ENCODE data around the gene LRRC4. TPM values are rescaled to one million over a fixed set of nuclear protein-coding genes. Genes with fewer than 3 reads are reported as not detected.

Gene LRRC4
- total RNA-seq, 2 donors from 2014 or later: 0.51 TPM; not detected in 1

DNA sequence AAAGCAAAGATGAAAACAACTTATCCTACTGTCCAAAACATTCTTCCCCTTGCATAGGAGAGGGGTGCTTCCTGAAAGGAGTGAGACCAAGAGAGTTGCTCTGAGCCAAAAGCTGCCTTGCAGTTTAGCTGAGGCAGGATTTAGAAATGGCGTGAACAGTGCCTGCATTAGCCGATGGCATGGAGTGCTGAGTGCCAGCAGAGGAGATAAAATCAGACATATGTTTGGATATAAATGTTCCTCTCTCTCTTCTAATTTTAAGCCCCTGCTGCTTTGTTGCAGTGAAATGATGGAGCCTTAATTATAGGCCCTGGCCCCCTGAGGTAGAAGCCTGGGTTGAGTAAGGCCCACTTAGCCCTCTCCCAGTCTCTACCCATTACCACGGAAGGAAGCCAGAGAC is 7.1 kb downstream of the LRRC4 start:
- Mint-ChIP-seq H3K27ac (no peak overlapping the region), H3K36me3 (peaks cover 6 to 12% of the 10 kb centered on the region in 2 donors), H3K9me3 (no peaks in the 10 kb centered on the region)
- ATAC-seq (no peak), DNase-seq (ENCODE audit: low spot score in 2 of 2) (no peak)

DNA sequence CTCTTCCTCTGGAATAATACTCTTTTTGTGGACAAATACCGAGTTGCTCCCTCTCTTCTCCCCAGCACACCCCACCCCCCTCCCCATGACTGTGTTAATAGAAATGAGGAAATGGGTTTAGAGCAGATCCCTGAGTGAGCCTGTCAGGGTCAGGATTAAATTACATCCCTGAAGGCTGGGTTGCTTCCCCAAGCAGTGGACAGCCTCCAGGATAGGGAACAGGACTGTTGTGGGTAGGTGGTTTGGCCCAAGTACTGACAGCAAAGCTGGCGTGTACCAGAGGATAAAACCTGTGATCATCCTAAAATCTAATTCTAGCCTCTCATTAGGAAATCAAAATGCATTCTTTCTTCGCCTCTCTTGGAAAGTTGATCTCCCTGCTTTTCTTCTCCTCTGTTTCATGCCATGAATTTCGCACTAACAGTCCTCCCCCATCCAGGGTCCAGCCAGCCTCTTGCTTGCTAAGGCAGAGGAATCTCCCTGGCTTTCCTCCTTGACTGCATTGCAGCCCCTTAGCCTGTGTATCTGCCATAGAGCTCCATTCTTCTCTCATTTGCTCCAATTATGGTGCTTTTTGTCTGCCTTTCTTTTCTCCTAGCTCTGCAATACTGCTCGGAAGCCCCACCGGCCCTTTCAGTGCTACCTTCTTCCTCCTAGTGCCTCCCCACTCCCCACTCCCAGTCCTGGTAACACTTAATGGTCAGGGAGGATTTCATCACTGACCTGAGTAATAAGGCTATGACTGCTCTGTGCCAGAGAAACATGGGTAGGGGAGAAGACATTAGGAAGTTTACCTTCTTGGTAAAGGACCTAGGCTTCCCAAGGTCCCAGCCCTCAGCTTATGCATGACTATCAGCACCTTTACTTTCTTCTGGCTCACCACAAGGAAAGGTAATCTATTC is 8.4 kb downstream of the LRRC4 start:
- Mint-ChIP-seq H3K9me3 (no peaks in the 10 kb centered on the region), H3K36me3 (peaks cover 0 to 6% of the 10 kb centered on the region in 2 donors), H3K27ac (no peak overlapping the region)
- DNase-seq (ENCODE audit: low spot score in 2 of 2) (no peak), ATAC-seq (no peak)

DNA sequence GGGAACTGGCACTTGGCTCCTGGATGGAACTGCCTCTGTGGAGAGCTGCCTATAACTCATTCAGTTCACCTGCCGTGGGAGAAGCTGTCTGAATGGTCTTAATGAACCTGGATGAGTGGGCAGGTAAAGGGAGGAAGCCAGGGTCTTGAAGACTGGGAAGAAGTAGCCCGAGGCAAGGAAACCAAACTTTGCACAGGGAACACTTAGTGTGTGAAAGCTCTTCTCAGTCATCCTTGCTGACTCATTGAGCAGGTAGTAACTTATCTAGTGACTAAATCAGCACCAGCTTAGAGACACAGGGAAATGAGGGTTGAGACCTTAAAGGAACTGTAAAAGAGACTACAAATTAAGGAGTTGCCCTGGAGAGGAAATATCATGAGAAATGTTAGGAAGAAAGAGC is 9.9 kb downstream of the LRRC4 start:
- Mint-ChIP-seq H3K36me3 (peaks cover 0 to 6% of the 10 kb centered on the region in 2 donors), H3K27ac (peak overlapping the region in 1 of 2 donors; percentile 26), H3K9me3 (no peaks in the 10 kb centered on the region)
- ATAC-seq (peak; percentile 32 to 43), DNase-seq (ENCODE audit: low spot score in 2 of 2) (no peak)

DNA sequence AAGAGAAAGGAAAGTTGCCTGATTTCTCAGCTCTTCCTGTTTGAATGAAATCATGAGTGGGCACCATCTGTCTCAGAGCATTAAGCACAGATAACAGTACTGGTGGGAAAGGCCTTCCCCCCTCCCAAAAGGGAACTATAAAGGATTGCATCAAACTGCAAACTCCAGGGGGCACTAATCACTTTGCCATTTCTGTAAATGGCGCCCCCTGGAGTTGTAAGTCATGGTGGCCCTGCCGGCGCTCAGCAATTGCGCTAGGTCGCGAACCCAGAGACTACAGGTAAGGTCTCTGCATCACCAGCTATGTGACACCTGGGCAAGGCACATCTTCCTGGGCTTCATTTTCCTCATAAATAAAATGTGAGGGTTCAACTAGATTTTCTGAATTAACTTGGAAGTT is 11.1 kb downstream of the LRRC4 start:
- ATAC-seq: peak in 1 of 2 donors; percentile 35
- Mint-ChIP-seq H3K27ac (no peak overlapping the region), H3K9me3 (no peaks in the 10 kb centered on the region), H3K36me3 (peaks cover 0 to 6% of the 10 kb centered on the region in 2 donors)
- peak in 1 of 2 donors; percentile 47 for DNase-seq (ENCODE audit: low spot score in 2 of 2)

DNA sequence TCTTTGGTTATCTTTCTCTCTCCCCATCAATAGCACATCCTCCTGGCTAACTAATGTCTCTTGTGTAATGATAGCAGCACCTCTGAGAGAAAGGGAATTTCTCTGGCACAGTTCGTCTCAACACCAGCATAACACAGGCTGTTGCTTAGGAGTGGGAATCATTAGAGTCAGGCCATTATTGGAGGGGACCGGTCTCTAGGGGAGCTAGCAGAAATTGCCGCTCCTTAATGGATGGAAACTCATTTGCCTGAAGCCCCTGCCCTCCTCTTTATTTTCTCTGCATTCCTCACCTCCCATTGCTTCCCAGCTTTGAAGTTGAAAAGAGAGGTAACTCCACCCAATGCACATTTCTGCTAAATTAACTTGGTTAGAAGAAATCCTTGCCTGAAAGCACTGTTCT is 11.9 kb downstream of the LRRC4 start:
- no peak for DNase-seq (ENCODE audit: low spot score in 2 of 2)
- Mint-ChIP-seq H3K9me3 (no peaks in the 10 kb centered on the region), H3K27ac (no peak overlapping the region), H3K36me3 (peaks cover 0 to 6% of the 10 kb centered on the region in 2 donors)
- no peak for ATAC-seq

DNA sequence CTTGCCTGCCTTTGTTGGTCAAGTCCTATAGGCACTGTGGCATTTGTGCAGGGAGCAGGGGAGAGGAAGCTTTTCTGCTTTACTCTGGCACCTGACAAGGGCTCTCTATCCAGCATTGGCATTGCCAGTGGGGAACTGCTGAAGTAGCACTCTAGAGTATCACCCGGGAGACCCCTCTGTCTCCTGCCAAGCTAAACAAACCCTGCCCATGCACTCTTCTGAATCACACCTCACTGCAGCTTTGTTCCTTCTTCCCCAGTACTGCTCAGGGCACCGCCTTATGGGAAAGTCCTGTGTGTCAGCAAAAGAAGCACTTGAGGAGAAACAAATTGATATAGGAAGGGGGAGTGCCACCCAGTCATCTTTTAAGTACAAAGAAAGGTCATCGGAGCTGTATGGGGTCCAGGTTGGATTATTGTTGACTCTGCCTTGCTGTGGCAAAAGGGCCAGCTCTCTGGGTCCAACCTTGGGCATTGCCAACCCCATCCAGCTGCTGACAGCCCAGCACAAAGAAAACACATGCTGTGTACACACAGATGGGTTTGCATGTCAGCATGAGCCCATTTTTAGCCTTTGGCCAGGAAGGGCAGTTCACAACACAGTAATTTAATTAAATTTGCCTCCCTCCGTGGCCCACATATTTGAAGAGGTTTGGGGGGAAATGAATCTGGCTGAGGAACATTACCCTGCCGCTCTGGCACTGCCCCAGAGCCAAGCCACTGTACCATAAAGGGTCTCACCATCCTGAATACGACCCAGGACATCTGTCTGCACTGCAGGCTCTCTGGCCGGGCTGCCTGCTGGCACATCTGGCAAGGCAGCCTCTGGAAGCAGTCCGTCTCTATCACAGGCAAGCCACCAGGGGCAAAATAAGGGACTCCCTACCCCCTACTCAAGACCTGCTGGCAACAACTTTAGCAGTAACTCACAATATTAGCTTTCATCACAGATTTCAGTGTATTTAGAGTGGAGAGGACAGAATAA is 13.1 kb downstream of the LRRC4 start:
- H3K9me3 Mint-ChIP-seq: no peaks in the 10 kb centered on the region
- H3K36me3 Mint-ChIP-seq: peaks cover 0 to 6% of the 10 kb centered on the region in 2 donors
- no peak for ATAC-seq
- no peak for DNase-seq (ENCODE audit: low spot score in 2 of 2)
- no peak overlapping the region for H3K27ac Mint-ChIP-seq

DNA sequence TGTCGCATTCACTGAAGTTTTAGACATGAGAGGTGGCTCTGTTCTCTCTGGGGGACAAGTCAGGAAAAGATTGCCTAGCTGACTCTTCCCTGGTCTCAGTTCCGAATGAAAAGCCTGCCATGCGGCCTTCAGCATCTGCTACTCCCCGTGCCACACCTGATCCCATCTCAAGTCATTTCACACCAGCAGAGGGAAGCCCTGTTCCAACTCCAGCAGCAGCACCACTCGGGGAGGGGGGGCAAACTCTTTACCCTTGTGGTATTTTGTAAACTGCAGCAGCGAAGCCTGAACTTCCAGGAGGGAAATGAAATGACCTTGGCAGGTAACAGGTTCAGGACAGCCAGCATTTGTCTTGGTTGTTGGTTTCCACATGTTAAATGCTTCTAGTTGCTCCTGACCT is 13.8 kb downstream of the LRRC4 start:
- Mint-ChIP-seq H3K36me3 (peaks cover 0 to 6% of the 10 kb centered on the region in 2 donors), H3K27ac (no peak overlapping the region), H3K9me3 (no peaks in the 10 kb centered on the region)
- ATAC-seq: no peak
- DNase-seq (ENCODE audit: low spot score in 2 of 2): no peak

DNA sequence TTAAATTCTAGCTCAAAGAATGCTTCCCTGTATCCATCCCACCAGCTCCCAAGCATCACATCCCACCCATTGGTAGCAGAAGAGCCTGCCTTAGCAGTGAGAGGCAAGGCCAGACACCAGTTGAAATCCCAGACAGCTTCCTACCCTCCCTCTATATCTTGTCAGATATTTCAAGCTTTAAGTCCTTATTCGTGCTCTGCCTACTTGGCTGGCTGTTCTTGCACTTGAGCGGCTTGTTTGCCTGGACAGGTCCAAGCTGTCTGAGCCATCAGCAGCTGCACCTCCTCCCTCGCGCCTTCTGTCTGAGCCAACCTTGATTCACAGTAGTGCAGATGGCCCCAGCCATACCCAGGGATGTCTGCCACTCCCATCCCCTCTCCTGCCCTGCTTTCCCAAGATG is 16.4 kb downstream of the LRRC4 start:
- ATAC-seq (no peak), DNase-seq (ENCODE audit: low spot score in 2 of 2) (no peak)
- Mint-ChIP-seq H3K36me3 (no peaks in the 10 kb centered on the region), H3K27ac (peak overlapping the region in 1 of 2 donors; percentile 24), H3K9me3 (no peaks in the 10 kb centered on the region)

DNA sequence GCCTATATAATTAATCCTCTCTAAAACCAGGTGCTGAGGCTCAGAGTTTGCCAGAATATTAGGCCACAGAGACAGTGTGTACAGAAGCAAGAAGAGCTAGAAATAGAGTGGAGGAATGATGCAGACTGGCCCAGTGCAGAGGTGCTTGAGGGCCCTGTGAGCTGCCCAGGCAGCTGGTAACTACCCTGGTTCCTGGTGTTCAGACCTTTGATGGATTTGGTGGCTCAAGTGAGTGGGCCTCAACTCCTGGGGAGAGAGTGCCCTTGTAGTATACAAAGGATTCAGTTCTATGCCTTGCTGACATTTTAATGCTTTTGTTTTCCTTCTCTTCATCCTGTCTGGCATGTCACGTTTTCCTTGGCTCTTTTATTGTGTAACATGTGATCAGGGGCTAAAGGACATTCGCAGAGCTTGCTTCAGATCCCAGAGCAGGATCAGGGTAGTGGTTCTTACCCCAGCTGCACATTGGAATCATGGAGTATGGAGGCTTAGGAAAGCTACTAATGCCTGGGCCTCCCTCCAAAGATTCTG is 20.0 kb downstream of the LRRC4 start:
- H3K36me3 Mint-ChIP-seq: no peaks in the 10 kb centered on the region
- H3K9me3 Mint-ChIP-seq: no peaks in the 10 kb centered on the region
- ATAC-seq (no peak), DNase-seq (ENCODE audit: low spot score in 2 of 2) (no peak)
- peak overlapping the region in 1 of 2 donors; percentile 1 for H3K27ac Mint-ChIP-seq

DNA sequence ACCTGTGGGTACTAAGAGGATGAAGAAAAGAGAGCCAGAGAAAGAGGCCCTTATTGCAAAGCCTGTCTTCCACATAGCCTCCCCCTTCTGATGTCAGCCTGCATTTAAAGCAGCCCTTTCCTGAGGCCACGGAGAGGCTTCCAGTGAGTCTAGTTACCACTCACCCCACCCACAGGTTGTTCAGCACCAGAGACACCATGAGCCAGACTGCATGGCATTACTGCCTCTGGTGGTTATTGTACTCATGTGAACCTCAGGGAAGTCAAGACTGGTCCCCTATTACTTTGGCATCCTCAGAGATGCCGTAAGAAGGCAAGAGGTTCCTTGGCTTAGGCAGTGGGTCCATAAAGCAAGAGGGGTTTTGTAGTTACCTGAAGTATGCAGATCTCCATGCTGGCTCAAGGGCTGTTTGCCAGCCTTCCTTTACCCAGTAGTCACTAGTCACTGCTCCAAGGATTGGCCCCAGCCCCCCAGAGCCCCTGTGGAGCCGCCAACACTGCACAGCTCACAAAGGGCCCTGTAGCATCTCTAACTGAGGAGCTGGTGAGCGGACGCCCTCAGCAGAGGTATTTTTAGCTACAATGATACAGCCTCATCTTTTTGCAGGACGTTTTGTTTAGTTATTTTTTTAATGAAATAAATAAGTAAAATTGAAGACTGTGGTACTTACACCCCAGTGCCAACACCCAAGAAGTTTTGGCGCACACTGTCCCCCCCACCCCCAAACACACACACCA is 20.7 kb downstream of the LRRC4 start:
- H3K36me3 Mint-ChIP-seq: no peaks in the 10 kb centered on the region
- ATAC-seq (peak in 1 of 2 donors; percentile 48), DNase-seq (ENCODE audit: low spot score in 2 of 2) (no peak)
- H3K9me3 Mint-ChIP-seq: no peaks in the 10 kb centered on the region
- H3K27ac Mint-ChIP-seq: no peak overlapping the region

DNA sequence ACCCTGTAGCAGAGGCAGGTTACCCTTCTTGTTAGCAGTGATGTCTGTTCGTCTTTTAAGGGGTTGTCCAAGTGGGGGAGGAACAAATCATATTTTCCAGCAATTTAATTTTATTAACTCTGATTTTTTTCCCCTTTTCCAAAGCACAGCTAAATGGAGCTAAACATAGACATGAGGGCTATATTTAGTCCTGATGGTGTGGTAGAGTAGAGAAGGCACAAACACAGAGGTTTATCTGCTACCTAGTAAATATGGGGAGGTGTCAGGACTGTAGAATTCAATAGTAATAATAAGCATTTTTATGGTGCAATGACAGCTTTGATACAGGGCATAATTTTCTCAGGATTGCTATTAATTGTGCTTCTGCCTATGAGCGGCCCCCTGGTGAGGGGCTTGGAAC is 22.5 kb downstream of the LRRC4 start:
- no peak for ATAC-seq
- no peaks in the 10 kb centered on the region for H3K9me3 Mint-ChIP-seq
- no peaks in the 10 kb centered on the region for H3K36me3 Mint-ChIP-seq
- peak overlapping the region in 1 of 2 donors; percentile 44 for H3K27ac Mint-ChIP-seq
- DNase-seq (ENCODE audit: low spot score in 2 of 2): no peak

DNA sequence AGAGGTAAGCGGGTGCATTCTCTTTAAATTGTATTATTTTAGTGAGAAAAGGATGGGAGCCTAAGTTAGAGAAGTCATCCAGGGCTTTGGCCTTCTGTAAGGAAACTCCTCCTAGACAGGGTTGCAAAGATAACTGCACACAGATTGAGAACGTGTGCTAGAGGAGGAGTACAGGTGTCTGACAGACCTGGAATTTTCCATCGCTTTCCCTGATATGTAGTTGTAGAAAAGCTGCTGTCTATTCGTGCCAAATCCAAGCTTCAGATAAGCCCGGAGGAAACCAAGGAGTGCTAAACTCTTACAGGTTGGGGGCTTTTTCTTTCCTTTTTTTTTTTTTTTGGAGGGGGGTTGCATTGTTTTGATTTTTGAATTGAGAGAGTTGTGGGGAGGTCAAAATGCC is 23.1 kb downstream of the LRRC4 start:
- Mint-ChIP-seq H3K9me3 (no peaks in the 10 kb centered on the region), H3K36me3 (no peaks in the 10 kb centered on the region), H3K27ac (peak overlapping the region in 1 of 2 donors; percentile 44)
- no peak for ATAC-seq
- no peak for DNase-seq (ENCODE audit: low spot score in 2 of 2)

DNA sequence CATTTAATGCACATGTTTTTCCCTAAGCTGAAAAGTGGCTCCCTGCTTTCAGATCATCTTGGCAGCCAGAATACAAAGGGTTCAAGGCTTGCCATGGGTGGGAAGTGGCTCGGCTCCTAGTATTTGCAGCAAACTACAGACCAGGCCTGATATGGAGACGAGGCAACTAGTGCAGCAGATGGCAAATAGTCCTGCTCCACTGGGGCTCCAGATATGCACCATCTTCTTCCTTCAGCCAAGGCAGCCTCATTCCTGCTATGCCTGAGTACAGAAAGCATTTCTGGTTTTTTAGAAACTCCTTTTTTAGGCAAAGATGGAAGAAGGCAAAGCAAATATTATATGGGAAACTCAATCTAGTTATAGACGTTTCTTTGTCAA is 23.9 kb downstream of the LRRC4 start:
- Mint-ChIP-seq H3K9me3 (no peaks in the 10 kb centered on the region), H3K27ac (no peak overlapping the region), H3K36me3 (no peaks in the 10 kb centered on the region)
- DNase-seq (ENCODE audit: low spot score in 2 of 2): no peak
- ATAC-seq: no peak

DNA sequence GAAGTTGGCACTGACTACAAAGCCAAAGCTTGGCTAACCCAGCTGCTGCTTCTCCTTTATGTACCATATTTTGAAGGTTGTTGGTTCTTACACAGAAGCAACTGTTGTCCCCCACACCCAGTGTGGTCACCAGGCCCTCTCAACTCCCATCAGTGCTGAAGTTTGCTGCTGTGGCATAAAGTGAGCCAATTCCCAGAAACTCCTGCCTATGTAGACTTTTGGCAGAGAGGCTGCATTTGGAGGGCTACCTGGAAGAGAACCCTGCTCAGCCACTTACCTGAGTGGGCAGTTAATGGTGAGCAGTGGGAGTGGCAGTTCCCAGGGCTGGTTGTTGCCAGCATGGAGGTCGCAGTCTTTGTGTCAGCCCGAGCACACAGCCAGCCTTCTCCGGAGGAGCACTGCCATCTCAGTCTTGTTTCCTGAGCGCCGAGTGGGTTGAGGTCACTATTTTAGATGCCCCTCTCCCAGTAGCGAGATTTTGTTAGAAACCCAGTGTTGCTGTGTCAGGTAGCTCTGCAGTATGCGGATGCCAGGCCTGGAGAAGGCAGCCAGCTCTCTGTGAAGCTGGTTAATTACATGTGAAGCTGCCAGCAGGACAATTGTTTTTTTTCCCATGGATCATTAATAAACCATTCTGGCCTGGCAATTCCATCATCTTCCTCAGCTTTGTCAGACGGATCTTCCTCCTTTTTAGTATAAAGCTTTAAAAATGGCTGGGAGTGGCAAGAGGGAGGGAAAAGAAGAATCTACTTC is 24.5 kb downstream of the LRRC4 start:
- no peak overlapping the region for H3K27ac Mint-ChIP-seq
- no peak for DNase-seq (ENCODE audit: low spot score in 2 of 2)
- no peaks in the 10 kb centered on the region for H3K9me3 Mint-ChIP-seq
- no peaks in the 10 kb centered on the region for H3K36me3 Mint-ChIP-seq
- no peak for ATAC-seq

DNA sequence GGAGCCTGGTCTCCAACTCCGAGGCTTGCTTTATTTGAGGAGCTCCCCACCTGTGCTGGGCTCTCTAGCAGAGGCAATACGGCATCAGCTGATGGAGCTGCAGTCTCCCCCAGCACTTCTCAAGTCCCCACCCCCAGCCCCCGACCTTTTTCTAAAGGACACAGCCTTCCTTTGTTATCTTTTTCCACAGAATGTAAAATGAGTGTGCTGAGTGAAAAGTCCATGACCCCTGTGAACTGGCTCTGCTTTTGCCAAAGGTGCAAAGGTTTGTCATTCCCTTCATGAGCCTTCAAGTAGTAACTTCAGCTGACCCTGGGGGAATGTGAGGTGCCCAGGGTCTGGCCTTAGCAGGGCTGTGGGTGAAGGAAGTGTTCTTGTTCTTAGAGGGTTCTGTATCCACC is 25.5 kb downstream of the LRRC4 start:
- ATAC-seq (no peak), DNase-seq (ENCODE audit: low spot score in 2 of 2) (no peak)
- no peaks in the 10 kb centered on the region for H3K9me3 Mint-ChIP-seq
- peaks cover 0 to 4% of the 10 kb centered on the region in 2 donors for H3K36me3 Mint-ChIP-seq
- H3K27ac Mint-ChIP-seq: no peak overlapping the region

DNA sequence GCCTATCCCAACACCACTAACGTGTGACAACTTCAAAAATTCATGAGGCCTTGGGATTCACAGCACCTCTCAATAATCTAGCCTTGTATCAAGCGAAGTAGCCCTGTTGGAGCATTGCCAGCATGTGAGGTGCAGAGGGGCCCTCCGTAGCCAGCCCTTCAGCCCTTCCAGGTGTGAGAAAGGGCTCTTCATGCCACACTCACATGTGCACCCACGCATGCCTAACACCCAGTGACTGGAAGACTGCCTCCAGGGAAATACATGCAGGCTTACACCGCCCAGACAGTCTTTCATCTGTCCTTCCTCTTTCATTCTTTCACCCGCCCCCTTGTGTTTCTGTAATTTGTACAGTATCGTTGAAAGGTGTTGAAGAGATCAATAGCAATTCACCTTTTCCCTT is 26.1 kb downstream of the LRRC4 start:
- no peak overlapping the region for H3K27ac Mint-ChIP-seq
- ATAC-seq (no peak), DNase-seq (ENCODE audit: low spot score in 2 of 2) (no peak)
- no peaks in the 10 kb centered on the region for H3K9me3 Mint-ChIP-seq
- peaks cover 0 to 5% of the 10 kb centered on the region in 2 donors for H3K36me3 Mint-ChIP-seq
